HG02852 (cell line): Measurements from ENCODE around the gene PCDHGA5.
"Not testable (repeated sequence)": the region's sequence is repeated elsewhere in the genome, so short reads cannot be mapped to it uniquely, and the experiment has no call there.

ENCODE experiments used
- ATAC-seq: cut with Tn5 transposase; IDR thresholded peaks from one replicate; pipeline ENCODE4 v1.9.1; 2021; ENCODE audit warnings: mild to moderate bottlenecking, moderate library complexity; ENCODE audit not compliant: unreplicated experiment

Gene PCDHGA5

GRCh38 chr5:141363952-141364660 is at the start of gene PCDHGA5:
TSS of gene PCDHGA5 (plus strand) at chr5:141364162. CDS start at chr5:141364331, 169 bp downstream.
- no peak for ATAC-seq

- ATAC-seq = not testable (repeated sequence)
Measured at GRCh38 chr5:141316963-141317362, 47.0 kb upstream of the PCDHGA5 start.

GRCh38 chr5:141319202-141319601 is 44.8 kb upstream of the PCDHGA5 start:
- no peak for ATAC-seq

- ATAC-seq = no peak
Measured at GRCh38 chr5:141319699-141320098, 44.3 kb upstream of the PCDHGA5 start.

GRCh38 chr5:141320225-141321169 is 43.5 kb upstream of the PCDHGA5 start, which contains the start of gene TAF7:
TSS of gene TAF7 (minus strand) at chr5:141320784. CDS start at chr5:141320044, 740 bp downstream.
- peak; percentile 92 for ATAC-seq

- peak; percentile 13 for ATAC-seq
Measured at GRCh38 chr5:141322261-141322660, 41.7 kb upstream of the PCDHGA5 start.

GRCh38 chr5:141326088-141326854 is 37.7 kb upstream of the PCDHGA5 start:
- peak; percentile 80 for ATAC-seq

GRCh38 chr5:141328231-141328630 is 35.7 kb upstream of the PCDHGA5 start:
- ATAC-seq = no peak

- no peak for ATAC-seq
Measured at GRCh38 chr5:141330299-141331080, 33.5 kb upstream of the PCDHGA5 start, which contains the start of gene PCDHGA1. TSS of gene PCDHGA1 (plus strand) at chr5:141330514.

- not testable (repeated sequence) for ATAC-seq
Measured at GRCh38 chr5:141332571-141332970, 31.4 kb upstream of the PCDHGA5 start.

GRCh38 chr5:141338538-141339306 is 25.2 kb upstream of the PCDHGA5 start, which contains the start of gene PCDHGA2:
TSS of gene PCDHGA2 (plus strand) at chr5:141338760.
- no peak for ATAC-seq

- not testable (repeated sequence) for ATAC-seq
Measured at GRCh38 chr5:141340781-141341354, 23.1 kb upstream of the PCDHGA5 start.

GRCh38 chr5:141342773-141343172 is 21.2 kb upstream of the PCDHGA5 start:
- ATAC-seq = no peak

GRCh38 chr5:141343242-141343952 is 20.6 kb upstream of the PCDHGA5 start, which contains the start of gene PCDHGA3:
TSS of gene PCDHGA3 (plus strand) at chr5:141343829. CDS start at chr5:141344034, 205 bp downstream.
- no peak for ATAC-seq

GRCh38 chr5:141343953-141344463 is 20.0 kb upstream of the PCDHGA5 start:
- no peak for ATAC-seq

GRCh38 chr5:141345327-141345726 is 18.6 kb upstream of the PCDHGA5 start:
- no peak for ATAC-seq

GRCh38 chr5:141346017-141346416 is 17.9 kb upstream of the PCDHGA5 start:
- not testable (repeated sequence) for ATAC-seq
